Mesendoderm (in vitro differentiated cells): Measurements from ENCODE around the gene KAT6B.

Experiments used
- DNase-seq: peaks from one replicate; pipeline ENCODE4 v3.0.0; 2013
- H2AK5ac ChIP-seq: 2 replicates; pipeline ENCODE4 v1.6.1; 2013; ENCODE audit warnings: low read length, inconsistent platforms
- H2BK120ac ChIP-seq: 2 replicates; pipeline ENCODE4 v1.6.1; 2013; ENCODE audit warnings: low read depth, mild to moderate bottlenecking, low read length, moderate library complexity, mixed read lengths
- H2BK15ac ChIP-seq: replicated peaks from 2 replicates; pipeline ENCODE4 v1.6.1; 2013; ENCODE audit warnings: low read depth, mild to moderate bottlenecking, moderate library complexity
- H2BK5ac ChIP-seq: 2 replicates; pipeline ENCODE4 v1.6.1; 2013; ENCODE audit warnings: low read length, inconsistent platforms
- H3K18ac ChIP-seq: 2 replicates; pipeline ENCODE4 v1.6.1; 2013; ENCODE audit warnings: mild to moderate bottlenecking, low read length, mixed read lengths
- H3K23ac ChIP-seq: one replicate; pipeline ENCODE4 v1.6.1; 2013; ENCODE audit warnings: low read length
- H3K27ac ChIP-seq: 2 replicates; pipeline ENCODE4 v1.5.1; 2013; ENCODE audit warnings: low read depth, mild to moderate bottlenecking, inconsistent platforms, low read length, moderate library complexity
- H3K27me3 ChIP-seq: 2 replicates; pipeline ENCODE4 v1.6.1; 2013; ENCODE audit warnings: low read length, control low read depth, mild to moderate bottlenecking, inconsistent platforms; ENCODE audit not compliant: insufficient read depth, poor library complexity
- H3K36me3 ChIP-seq: 2 replicates; pipeline ENCODE4 v1.6.1; 2013; ENCODE audit warnings: low read length, inconsistent platforms; ENCODE audit not compliant: control insufficient read depth, insufficient read depth
- H3K4ac ChIP-seq: one replicate; pipeline ENCODE4 v1.6.1; 2013; ENCODE audit warnings: low read depth, mild to moderate bottlenecking, low read length, moderate library complexity
- H3K4me1 ChIP-seq: 2 replicates; pipeline ENCODE4 v1.6.1; 2013; ENCODE audit warnings: low read depth, low read length, inconsistent platforms; ENCODE audit not compliant: control insufficient read depth
- H3K4me2 ChIP-seq: 2 replicates; pipeline ENCODE4 v1.6.1; 2013; ENCODE audit warnings: low read length
- H3K4me3 ChIP-seq: 2 replicates; pipeline ENCODE4 v1.5.1; 2013; ENCODE audit warnings: mild to moderate bottlenecking, low read length
- H3K56ac ChIP-seq: one replicate; pipeline ENCODE4 v1.6.1; 2013; ENCODE audit warnings: low read length
- H3K79me1 ChIP-seq: 2 replicates; pipeline ENCODE4 v1.6.1; 2013; ENCODE audit warnings: low read length, inconsistent platforms
- H3K79me2 ChIP-seq: 2 replicates; pipeline ENCODE4 v1.6.1; 2013; ENCODE audit warnings: mild to moderate bottlenecking, low read length; ENCODE audit not compliant: control insufficient read depth, insufficient read depth
- H3K9ac ChIP-seq: 2 replicates; pipeline ENCODE4 v1.6.1; 2013; ENCODE audit warnings: low read length, inconsistent platforms
- H4K5ac ChIP-seq: one replicate; pipeline ENCODE4 v1.6.1; 2013; ENCODE audit warnings: low read length
- H4K8ac ChIP-seq: one replicate; pipeline ENCODE4 v1.6.1; 2013; ENCODE audit warnings: low read depth, mild to moderate bottlenecking, control low read depth, low read length, moderate library complexity
- WGBS: extraction: QIAGEN DNeasy Blood & Tissue Kit; methylation state at CpG from one replicate; pipeline ENCODE4 v1.1.7; 2013; ENCODE audit warnings: low lambda C conversion rate, missing lambda C conversion rate; ENCODE audit not compliant: insufficient coverage; ENCODE audit errors: extremely low coverage; 5-methylcytosine and 5-hydroxymethylcytosine counted together

KAT6B gene

DNA sequence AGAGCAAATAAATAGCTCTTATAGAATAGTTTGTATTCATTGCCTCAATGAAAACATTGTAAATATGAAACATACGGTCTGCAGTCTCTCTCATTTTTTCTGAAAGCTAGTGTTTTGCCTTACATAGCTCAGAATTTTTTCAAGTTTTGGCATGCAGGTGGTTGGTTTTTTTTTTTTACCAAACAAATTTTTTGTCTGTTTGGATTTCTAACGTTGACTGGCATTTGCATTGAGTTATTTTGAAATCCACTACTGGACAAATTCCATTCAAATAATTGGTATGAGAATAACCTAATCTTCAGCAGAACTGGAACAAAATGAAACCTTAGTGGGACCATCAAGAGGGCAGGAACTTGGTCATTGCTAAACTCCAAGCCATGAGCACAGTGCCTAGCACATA, 177.5 kb downstream of the KAT6B start:
- Histone ChIP-seq H3K4me3 (no peak overlapping the region), H4K8ac (no peak overlapping the region), H3K18ac (no peak overlapping the region), H3K23ac (no peak overlapping the region), H2BK15ac (no peak overlapping the region), H3K9ac (no peak overlapping the region), H3K4me1 (no peaks in the 10 kb centered on the region), H3K79me1 (no peaks in the 10 kb centered on the region), H2BK5ac (no peak overlapping the region), H3K79me2 (no peaks in the 10 kb centered on the region), H3K36me3 (no peaks in the 10 kb centered on the region), H3K4me2 (no peak overlapping the region), H3K4ac (no peak overlapping the region), H3K27ac (no peak overlapping the region), H3K56ac (no peak overlapping the region), H2AK5ac (no peak overlapping the region), H4K5ac (no peak overlapping the region), H3K27me3 (no peaks in the 10 kb centered on the region), H2BK120ac (no peak overlapping the region)
- no CpG with 5 or more reads among the region's 2 CpGs for WGBS
- no peak for DNase-seq

DNA sequence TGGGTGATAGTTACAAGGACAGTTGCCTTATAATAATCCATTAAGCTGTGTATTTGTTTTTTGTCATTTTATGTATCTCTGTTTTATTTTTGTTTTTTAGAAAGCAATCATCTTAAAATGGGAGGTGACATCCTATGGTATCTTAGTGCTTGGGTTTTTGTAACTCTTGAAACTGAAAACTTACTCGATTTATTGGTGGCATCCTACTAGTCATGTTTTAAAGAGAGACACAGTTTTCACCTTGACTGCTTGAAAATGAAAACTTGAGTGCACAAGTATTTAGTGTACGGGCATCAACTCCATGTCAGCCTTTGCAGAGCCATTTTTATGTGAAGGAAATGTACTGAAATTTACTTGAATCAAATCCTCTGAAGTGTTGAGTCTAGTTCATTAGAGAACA, 181.2 kb downstream of the KAT6B start:
- no peaks in the 10 kb centered on the region for H3K79me2 ChIP-seq
- no peak for DNase-seq
- H4K5ac ChIP-seq: no peak overlapping the region
- no CpG with 5 or more reads among the region's 2 CpGs for WGBS
- H3K4me3 ChIP-seq: no peak overlapping the region
- no peaks in the 10 kb centered on the region for H3K27me3 ChIP-seq
- no peak overlapping the region for H3K18ac ChIP-seq
- H3K79me1 ChIP-seq: no peaks in the 10 kb centered on the region
- no peak overlapping the region for H3K23ac ChIP-seq
- no peaks in the 10 kb centered on the region for H3K36me3 ChIP-seq
- H2BK15ac ChIP-seq: no peak overlapping the region
- no peak overlapping the region for H2BK5ac ChIP-seq
- no peaks in the 10 kb centered on the region for H3K4me1 ChIP-seq
- H4K8ac ChIP-seq: no peak overlapping the region
- H3K4ac ChIP-seq: no peak overlapping the region
- no peak overlapping the region for H3K9ac ChIP-seq
- H2BK120ac ChIP-seq: no peak overlapping the region
- H3K4me2 ChIP-seq: no peak overlapping the region
- H3K56ac ChIP-seq: no peak overlapping the region
- H3K27ac ChIP-seq: no peak overlapping the region
- no peak overlapping the region for H2AK5ac ChIP-seq

DNA sequence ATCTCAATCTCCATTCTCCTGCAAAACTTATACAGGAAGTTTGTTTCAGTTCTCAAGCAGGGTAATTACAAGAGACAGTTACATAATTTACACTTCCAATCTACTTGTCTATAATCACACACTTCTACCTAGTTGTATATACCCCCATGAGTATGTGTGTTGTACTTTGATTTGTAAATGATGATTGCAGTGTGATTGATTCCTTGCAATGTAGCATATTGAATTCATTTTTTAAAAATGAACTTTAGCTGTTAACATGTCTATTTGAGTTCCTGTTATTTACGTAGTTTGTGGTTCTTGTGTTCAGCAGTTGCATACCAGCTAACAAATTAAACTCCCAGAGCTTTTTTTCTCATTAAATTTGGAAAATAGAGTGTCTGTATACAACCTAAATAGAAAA, 182.6 kb downstream of the KAT6B start:
- H2BK5ac ChIP-seq: no peak overlapping the region
- no peaks in the 10 kb centered on the region for H3K27me3 ChIP-seq
- H3K4me3 ChIP-seq: no peak overlapping the region
- no peaks in the 10 kb centered on the region for H3K79me2 ChIP-seq
- no peak overlapping the region for H3K56ac ChIP-seq
- H3K36me3 ChIP-seq: no peaks in the 10 kb centered on the region
- no peak for DNase-seq
- H3K9ac ChIP-seq: no peak overlapping the region
- H2BK120ac ChIP-seq: no peak overlapping the region
- no peak overlapping the region for H3K4ac ChIP-seq
- H2BK15ac ChIP-seq: no peak overlapping the region
- H3K27ac ChIP-seq: no peak overlapping the region
- no CpG with 5 or more reads among the region's 1 CpG for WGBS
- no peak overlapping the region for H3K18ac ChIP-seq
- no peak overlapping the region for H3K23ac ChIP-seq
- H3K79me1 ChIP-seq: no peaks in the 10 kb centered on the region
- H3K4me1 ChIP-seq: no peaks in the 10 kb centered on the region
- no peak overlapping the region for H4K5ac ChIP-seq
- H2AK5ac ChIP-seq: no peak overlapping the region
- no peak overlapping the region for H4K8ac ChIP-seq
- no peak overlapping the region for H3K4me2 ChIP-seq

DNA sequence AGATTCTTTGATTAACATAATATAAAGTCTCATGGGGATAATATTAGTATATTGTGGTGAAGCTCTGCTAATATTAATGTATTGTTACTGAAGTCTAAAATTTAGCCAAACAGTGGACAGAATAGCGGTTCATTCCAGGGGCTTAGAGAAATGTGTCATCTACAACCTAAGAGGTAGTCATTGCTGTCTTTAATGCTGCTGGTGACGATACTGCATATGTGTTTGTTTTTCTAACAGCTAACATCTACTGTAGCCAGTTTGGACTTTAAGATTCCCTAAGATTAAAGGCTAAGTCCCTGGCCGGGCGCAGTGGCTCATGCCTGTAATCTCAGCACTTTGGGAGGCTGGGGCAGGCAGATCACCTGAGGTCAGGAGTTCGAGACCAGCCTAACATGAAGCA, 183.0 kb downstream of the KAT6B start:
- Histone ChIP-seq H3K9ac (no peak overlapping the region), H3K36me3 (no peaks in the 10 kb centered on the region), H2AK5ac (no peak overlapping the region), H4K8ac (no peak overlapping the region), H2BK5ac (no peak overlapping the region), H3K18ac (no peak overlapping the region), H3K4me3 (no peak overlapping the region), H3K4ac (no peak overlapping the region), H3K4me2 (no peak overlapping the region), H3K23ac (no peak overlapping the region), H3K27ac (no peak overlapping the region), H3K56ac (no peak overlapping the region), H2BK15ac (no peak overlapping the region), H4K5ac (no peak overlapping the region), H2BK120ac (no peak overlapping the region), H3K4me1 (no peaks in the 10 kb centered on the region), H3K27me3 (no peaks in the 10 kb centered on the region), H3K79me1 (no peaks in the 10 kb centered on the region), H3K79me2 (no peaks in the 10 kb centered on the region)
- no CpG with 5 or more reads among the region's 5 CpGs for whole genome bisulfite sequencing
- no peak for DNase-seq

DNA sequence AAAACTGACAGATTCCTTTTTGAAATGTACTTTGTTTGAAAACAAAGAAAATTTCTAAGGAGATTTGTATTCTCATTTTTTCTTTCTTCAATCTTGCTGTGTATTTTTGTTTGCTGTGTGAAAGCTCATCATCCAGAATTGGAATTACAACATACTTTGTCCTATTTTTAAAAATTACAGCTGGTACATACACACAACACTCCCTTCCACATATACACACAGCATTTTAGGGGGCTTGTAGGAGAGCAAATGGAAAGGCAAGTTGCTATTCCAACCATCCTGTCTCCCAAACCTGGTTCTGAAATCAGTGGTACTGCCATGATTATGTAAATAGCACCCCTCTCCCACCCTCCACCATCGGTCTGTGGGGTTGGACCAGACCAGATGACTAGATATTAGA, 184.0 kb downstream of the KAT6B start:
- Histone ChIP-seq H3K27ac (no peak overlapping the region), H4K5ac (no peak overlapping the region), H3K4me2 (no peak overlapping the region), H3K56ac (no peak overlapping the region), H2AK5ac (no peak overlapping the region), H4K8ac (no peak overlapping the region), H2BK5ac (no peak overlapping the region), H3K9ac (no peak overlapping the region), H3K79me1 (no peaks in the 10 kb centered on the region), H3K4me3 (no peak overlapping the region), H3K4me1 (no peaks in the 10 kb centered on the region), H3K79me2 (no peaks in the 10 kb centered on the region), H3K27me3 (no peaks in the 10 kb centered on the region), H2BK15ac (no peak overlapping the region), H3K4ac (no peak overlapping the region), H3K36me3 (no peaks in the 10 kb centered on the region), H3K18ac (no peak overlapping the region), H3K23ac (no peak overlapping the region), H2BK120ac (no peak overlapping the region)
- whole genome bisulfite sequencing: no CpG with 5 or more reads among the region's 1 CpG
- DNase-seq: no peak

- H3K79me2 ChIP-seq: no peaks in the 10 kb centered on the region
- H2BK5ac ChIP-seq: no peak overlapping the region
- no peaks in the 10 kb centered on the region for H3K4me1 ChIP-seq
- H3K4me2 ChIP-seq: no peak overlapping the region
- no peak overlapping the region for H3K18ac ChIP-seq
- WGBS: no CpG with 5 or more reads among the region's 1 CpG
- no peak for DNase-seq
- no peak overlapping the region for H4K5ac ChIP-seq
- H2BK120ac ChIP-seq: no peak overlapping the region
- no peak overlapping the region for H3K9ac ChIP-seq
- H3K23ac ChIP-seq: no peak overlapping the region
- no peak overlapping the region for H4K8ac ChIP-seq
- H3K56ac ChIP-seq: no peak overlapping the region
- H2BK15ac ChIP-seq: no peak overlapping the region
- H2AK5ac ChIP-seq: no peak overlapping the region
- H3K36me3 ChIP-seq: no peaks in the 10 kb centered on the region
- H3K79me1 ChIP-seq: no peaks in the 10 kb centered on the region
- no peak overlapping the region for H3K4ac ChIP-seq
- no peaks in the 10 kb centered on the region for H3K27me3 ChIP-seq
- H3K4me3 ChIP-seq: no peak overlapping the region
- no peak overlapping the region for H3K27ac ChIP-seq
These were observed 184.8 kb downstream of the KAT6B start for GRCh38 chr10:75011221-75011620.
